PFSK-1 (cell line): ENCODE data around the gene PSORS1C1.

Experiments used
- FOXP2 ChIP-seq: optimal IDR thresholded peaks from 2 replicates; pipeline ENCODE3; 2011; ENCODE audit warnings: borderline replicate concordance, control low read depth, inconsistent platforms; ENCODE audit not compliant: insufficient read depth; ENCODE audit errors: extremely low read length, extremely low read depth
- POLR2AphosphoS5 ChIP-seq: IDR thresholded peaks from 2 replicates; pipeline ENCODE4 v1.6.1; 2012; ENCODE audit warnings: low read depth, mild to moderate bottlenecking, control low read depth, low read length, moderate library complexity
- REST ChIP-seq, 2 experiments: IDR thresholded peaks; 2 replicates each; pipeline versions ENCODE4 v1.6.1 to v1.8.0; 2011 to 2012; ENCODE audit warnings: low read depth in 2 of 2, low read length in 2 of 2, control low read depth in 1 of 2, inconsistent platforms in 1 of 2, mild to moderate bottlenecking in 1 of 2, moderate library complexity in 1 of 2; ENCODE audit not compliant: insufficient read depth in 1 of 2
- SIN3A ChIP-seq: IDR thresholded peaks from 2 replicates; pipeline ENCODE4 v1.6.1; 2012; ENCODE audit warnings: mild to moderate bottlenecking, low read length, moderate library complexity, borderline replicate concordance; ENCODE audit not compliant: insufficient read depth
- TAF1 ChIP-seq: IDR thresholded peaks from 2 replicates; pipeline ENCODE4 v1.6.1; 2012; ENCODE audit warnings: low read length, control low read depth, borderline replicate concordance; ENCODE audit not compliant: insufficient read depth

Gene PSORS1C1

DNA sequence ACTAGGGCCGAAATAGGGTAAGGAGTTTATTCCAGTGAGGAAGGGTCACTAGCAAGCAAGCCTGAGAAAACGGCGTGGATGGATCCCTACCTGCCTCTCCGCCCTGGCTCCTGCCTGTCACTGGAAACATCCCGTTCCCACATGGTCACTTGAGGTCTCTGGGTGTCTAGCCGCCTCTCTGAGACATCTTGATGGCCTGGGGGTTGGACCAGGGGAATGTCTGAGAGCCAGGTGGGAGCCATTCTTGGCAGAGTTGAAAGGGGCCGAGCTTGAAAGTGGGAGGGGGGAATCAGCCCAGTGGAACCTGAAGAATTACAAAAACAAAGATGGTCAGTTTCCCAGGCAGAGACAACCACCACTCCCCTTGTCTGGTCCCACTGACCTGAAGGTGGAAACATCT lies 42.0 kb downstream of the PSORS1C1 start:
- no peak for TF ChIP-seq POLR2AphosphoS5
- TF ChIP-seq TAF1, result no peak
- no peak for TF ChIP-seq REST (IDR thresholded peaks at IDR 0.05; ENCODE audit: insufficient read depth in 1 of 2, low read depth in 2 of 2, low read length in 2 of 2)
- TF ChIP-seq SIN3A, result no peak
- TF ChIP-seq FOXP2, result no peak

DNA sequence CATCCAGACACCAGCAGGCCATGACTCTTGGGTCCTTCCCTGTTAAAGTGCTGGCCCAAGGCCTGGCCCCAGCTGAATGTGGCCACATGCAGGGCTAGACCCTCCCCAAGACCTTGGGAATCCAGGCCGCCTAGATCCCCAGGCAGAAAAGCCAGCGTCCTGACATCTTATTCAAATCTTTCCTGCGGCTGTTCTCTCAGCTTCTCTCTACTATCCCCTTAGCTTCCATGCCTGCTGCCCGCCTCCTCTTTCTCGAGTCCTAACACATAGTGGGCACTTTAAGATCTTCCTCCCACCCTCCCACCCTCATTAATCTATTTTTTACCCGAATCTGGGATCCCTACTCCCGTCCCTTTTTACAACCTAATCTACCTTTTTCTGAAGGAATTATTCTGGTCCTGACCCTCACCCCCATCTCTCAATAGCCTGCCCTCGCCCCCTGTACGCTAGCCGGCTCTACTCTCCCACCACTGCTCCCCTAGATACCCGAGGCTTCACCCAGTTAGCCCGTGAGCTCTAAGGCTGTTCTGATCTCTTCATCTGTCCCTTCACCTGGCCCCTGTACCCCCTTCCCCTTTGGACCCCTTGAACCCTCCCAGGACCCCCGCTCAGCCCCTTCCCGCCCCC lies 43.0 kb downstream of the PSORS1C1 start, which contains the start of gene CCHCR1:
Gene CCHCR1 (minus strand): TSS at position 290 of the 627 bp plus-strand sequence. CDS start 202 bp downstream, at position 88.
- TF ChIP-seq POLR2AphosphoS5, result no peak
- no peak for TF ChIP-seq FOXP2
- no peak for TF ChIP-seq TAF1
- TF ChIP-seq SIN3A, result no peak
- no peak for TF ChIP-seq REST (IDR thresholded peaks at IDR 0.05; ENCODE audit: insufficient read depth in 1 of 2, low read depth in 2 of 2, low read length in 2 of 2)

GRCh38 chr6:31158140-31158862 lies 43.7 kb downstream of the PSORS1C1 start, which contains the start of gene TCF19:
Gene TCF19 (plus strand): TSS chr6:31158589. CDS start chr6:31159470, 881 bp downstream.
- TF ChIP-seq SIN3A (peak; percentile 80), POLR2AphosphoS5 (peak; percentile 70), FOXP2 (peak; percentile 66), REST (IDR thresholded peaks at IDR 0.05; ENCODE audit: insufficient read depth in 1 of 2, low read depth in 2 of 2, low read length in 2 of 2) (no peak), TAF1 (peak; percentile 83; the same call in 1 of the 2 replicates)

- TF ChIP-seq POLR2AphosphoS5, result peak; percentile 45; the same call in 1 of the 2 replicates
- TF ChIP-seq FOXP2, result no peak
Observed at GRCh38 chr6:31158863-31159855, 44.6 kb downstream of the PSORS1C1 start.
